ENCODE data around the gene KRT74. TPM values are rescaled to one million over a fixed set of nuclear protein-coding genes. Genes with fewer than 3 reads are reported as not detected.

The KRT74 gene
- total and polyA plus RNA-seq, 2 of the 13 experiments (the other 11 are each of a cell fraction or from before 2014, with no cell fraction given): not detected

DNA sequence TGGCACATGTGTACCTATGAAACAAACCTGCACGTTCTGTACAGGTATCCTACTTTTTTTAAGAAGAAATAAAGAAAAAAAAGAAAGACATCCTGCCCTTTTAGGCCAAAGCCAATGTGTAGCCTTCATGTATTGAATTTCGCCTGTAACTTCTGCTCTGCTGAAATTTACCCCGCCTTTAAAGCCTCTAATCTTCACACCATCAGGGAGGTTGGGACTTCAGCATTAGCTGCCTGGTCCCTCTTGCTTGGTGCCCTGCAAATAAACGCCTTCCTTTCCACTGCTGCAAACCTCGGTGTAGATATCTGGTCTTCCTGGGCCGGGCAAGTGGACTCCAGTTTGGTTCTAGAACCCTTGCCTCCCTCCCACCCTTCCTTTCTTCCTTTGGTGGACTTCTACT lies 18.1 kb downstream of the KRT74 start (continued):
- TF ChIP-seq HOXA7 (CRISPR knock-in tag; IDR thresholded peaks at IDR 0.05) (no peak), ZFAT (CRISPR knock-in tag; conservative IDR thresholded peaks at IDR 0.05) (no peak), MATR3 (CRISPR knock-in tag; IDR thresholded peaks at IDR 0.05) (no peak), ZNF563 (CRISPR knock-in tag; IDR thresholded peaks at IDR 0.05) (no peak)

GRCh38 chr12:52552681-52553195 lies 20.9 kb downstream of the KRT74 start, which contains the start of gene KRT71:
Gene KRT71 (minus strand): TSS chr12:52553145. CDS start chr12:52553077, 68 bp downstream.
- no peak within 1 kb of the TSS for H3K9ac ChIP-seq (ENCODE audit: insufficient read depth, low read depth, low read length)
- no peaks in the 10 kb centered on the region for H4K20me1 ChIP-seq (ENCODE audit: insufficient read depth, low read length)
- no peak within 1 kb of the TSS for H2AFZ ChIP-seq (ENCODE audit: low read length)
- no peaks in the 10 kb centered on the region for H3K9me3 ChIP-seq (ENCODE audit: low read length)
- peaks cover 2 to 63% of the 10 kb centered on the region in 2 experiments; a peak in 4 of 5 replicates for H3K27me3 ChIP-seq (ENCODE audit: control insufficient read depth in 1 of 2, insufficient read depth in 2 of 2, low read length in 2 of 2)
- H3K27ac ChIP-seq (ENCODE audit: extremely low read length, insufficient read depth, low read length): no peak within 1 kb of the TSS
- BruUV-seq (replicated peaks): no TSS peak
- POLR2A ChIA-PET: no interaction called here
- no peak within 1 kb of the TSS for H3K4me2 ChIP-seq (ENCODE audit: low read depth, low read length)
- ATAC-seq (no peak), DNase-seq (ENCODE audit: low spot score) (no peak), FAIRE-seq (no peak)
- 22% methylated on average over 5 of the region's 14 CpGs for WGBS (ENCODE audit: low lambda C conversion rate)
- CTCF ChIA-PET (ENCODE audit: low intra/inter-chr PET ratio, low total read pairs): no interaction called here
- intact Hi-C loops (cut with micrococcal nuclease; ENCODE audit: unreplicated experiment) (no loop called here), in situ Hi-C loops (cut with HindIII; ENCODE audit: extremely low pct_ligation_motif_present, low pct_unique_long_range_greater_than_20kb) (no loop called here)
- H3K4me3 ChIP-seq (replicated peaks in 1 of 3; ENCODE audit: insufficient read depth in 1 of 3, low read depth in 2 of 3, low read length in 3 of 3): no peak within 1 kb of the TSS
- H3K4me1 ChIP-seq (ENCODE audit: insufficient read depth, low read length): no peaks in the 10 kb centered on the region
- H3K36me3 ChIP-seq (replicated peaks in 1 of 2; ENCODE audit: control insufficient read depth in 1 of 2, insufficient read depth in 2 of 2, low read length in 2 of 2): no peaks in the 10 kb centered on the region
- H3K79me2 ChIP-seq (ENCODE audit: insufficient read depth, low read length): no peaks in the 10 kb centered on the region
- TF ChIP-seq THAP11 (CRISPR knock-in tag; IDR thresholded peaks at IDR 0.05): no peak
- no peak for TF ChIP-seq ZNF83 (CRISPR knock-in tag; IDR thresholded peaks at IDR 0.05; ENCODE audit: borderline replicate concordance)
- no peak for TF ChIP-seq CREB1 (IDR thresholded peaks at IDR 0.05)
- TF ChIP-seq CREB1 (CRISPR knock-in tag; IDR thresholded peaks at IDR 0.05): no peak
- TF ChIP-seq ZNF878 (CRISPR knock-in tag; IDR thresholded peaks at IDR 0.05): no peak
- TF ChIP-seq AFF4 (CRISPR knock-in tag; IDR thresholded peaks at IDR 0.05): no peak
- no peak for TF ChIP-seq ZFAT (CRISPR knock-in tag; conservative IDR thresholded peaks at IDR 0.05)
- no peak for TF ChIP-seq DZIP1 (CRISPR knock-in tag; IDR thresholded peaks at IDR 0.05)
- TF ChIP-seq ZNF451 (CRISPR knock-in tag; IDR thresholded peaks at IDR 0.05): no peak
- no peak for TF ChIP-seq SRF (IDR thresholded peaks at IDR 0.05; ENCODE audit: low read depth, low read length)
- no peak for TF ChIP-seq ZBTB25 (CRISPR knock-in tag; IDR thresholded peaks at IDR 0.05)
- no peak for TF ChIP-seq ESRRA (CRISPR knock-in tag; IDR thresholded peaks at IDR 0.05; ENCODE audit: low read depth)
- TF ChIP-seq, protein P1, sequence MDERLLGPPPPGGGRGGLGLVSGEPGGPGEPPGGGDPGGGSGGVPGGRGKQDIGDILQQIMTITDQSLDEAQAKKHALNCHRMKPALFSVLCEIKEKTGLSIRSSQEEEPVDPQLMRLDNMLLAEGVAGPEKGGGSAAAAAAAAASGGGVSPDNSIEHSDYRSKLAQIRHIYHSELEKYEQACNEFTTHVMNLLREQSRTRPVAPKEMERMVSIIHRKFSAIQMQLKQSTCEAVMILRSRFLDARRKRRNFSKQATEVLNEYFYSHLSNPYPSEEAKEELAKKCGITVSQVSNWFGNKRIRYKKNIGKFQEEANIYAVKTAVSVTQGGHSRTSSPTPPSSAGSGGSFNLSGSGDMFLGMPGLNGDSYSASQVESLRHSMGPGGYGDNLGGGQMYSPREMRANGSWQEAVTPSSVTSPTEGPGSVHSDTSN (CRISPR knock-in tag; IDR thresholded peaks at IDR 0.05): no peak

All from HepG2 (cell line).